Loucy (cell line): ENCODE data around the gene TMIGD1.

Source experiments
- H2AFZ ChIP-seq: fragments of 200-600 bp; sonication (generic); 2 replicates; pipeline ENCODE4 v1.6.0; 2016; ENCODE audit warnings: antibody characterized with exemption, mild to moderate bottlenecking, low read length, moderate library complexity
- H3F3A ChIP-seq: fragments of 200-600 bp; 2 replicates; pipeline ENCODE4 v1.6.0; 2016; ENCODE audit warnings: antibody characterized with exemption, low read depth, mild to moderate bottlenecking
- H3K27me3 ChIP-seq: fragments of 200-600 bp; sonication (generic); 2 replicates; pipeline ENCODE4 v1.6.1; 2014; ENCODE audit warnings: low read length, mild to moderate bottlenecking; ENCODE audit not compliant: insufficient read depth, poor library complexity, severe bottlenecking
- H3K36me3 ChIP-seq: fragments of 200-600 bp; sonication (generic); 2 replicates; pipeline ENCODE4 v1.6.1; 2016; ENCODE audit warnings: low read length; ENCODE audit not compliant: insufficient read depth
- H3K4me1 ChIP-seq: fragments of 200-600 bp; sonication (generic); 2 replicates; pipeline ENCODE4 v1.5.1; 2014; ENCODE audit warnings: low read length, mild to moderate bottlenecking; ENCODE audit not compliant: insufficient read depth, poor library complexity, severe bottlenecking
- H3K4me2 ChIP-seq: fragments of 200-600 bp; sonication (generic); 2 replicates; pipeline ENCODE4 v1.6.0; 2014; ENCODE audit warnings: antibody characterized with exemption, low read length, low read depth, mild to moderate bottlenecking; ENCODE audit not compliant: poor library complexity, severe bottlenecking
- H3K4me3 ChIP-seq: fragments of 200-600 bp; sonication (generic); 2 replicates; pipeline ENCODE4 v1.5.1; 2014; ENCODE audit warnings: low read length, mild to moderate bottlenecking, mixed read lengths; ENCODE audit not compliant: poor library complexity, severe bottlenecking
- H3K79me2 ChIP-seq: fragments of 200-600 bp; sonication (generic); 2 replicates; pipeline ENCODE4 v1.6.1; 2014; ENCODE audit warnings: low read length; ENCODE audit not compliant: insufficient read depth
- H3K9ac ChIP-seq: fragments of 200-600 bp; sonication (generic); 2 replicates; pipeline ENCODE4 v1.6.0; 2014; ENCODE audit warnings: mild to moderate bottlenecking, low read depth, low read length, moderate library complexity; ENCODE audit not compliant: poor library complexity, severe bottlenecking
- H3K9me2 ChIP-seq: fragments of 200-600 bp; sonication (generic); replicated peaks from 2 replicates; pipeline ENCODE4 v1.6.1; 2016; ENCODE audit warnings: low read depth, low read length, mixed read lengths
- H3K9me3 ChIP-seq: fragments of 200-600 bp; sonication (generic); 2 replicates; pipeline ENCODE4 v1.6.1; 2014; ENCODE audit warnings: mild to moderate bottlenecking, antibody characterized with exemption, low read length, low read depth; ENCODE audit not compliant: insufficient read depth
- H4K20me1 ChIP-seq: fragments of 200-600 bp; sonication (generic); 2 replicates; pipeline ENCODE4 v1.6.0; 2014; ENCODE audit warnings: antibody characterized with exemption, low read length, mild to moderate bottlenecking; ENCODE audit not compliant: insufficient read depth, poor library complexity, severe bottlenecking
- EZH2phosphoT487 ChIP-seq: fragments of 200-600 bp; IDR thresholded peaks from 2 replicates; pipeline ENCODE4 v1.6.1; 2018; ENCODE audit warnings: antibody characterized with exemption, mild to moderate bottlenecking, moderate library complexity, borderline replicate concordance
- TF ChIP-seq, protein P1 (sequence below): fragments of 200-600 bp; sonication (generic); conservative IDR thresholded peaks from 2 replicates; pipeline ENCODE4 v1.5.1; 2014; ENCODE audit warnings: mild to moderate bottlenecking, antibody characterized with exemption, low read length

Gene TMIGD1

GRCh38 chr17:30302241-30302640 is 31.6 kb downstream of the TMIGD1 start:
- H3K36me3 ChIP-seq = no peaks in the 10 kb centered on the region
- no peak overlapping the region for H3K4me2 ChIP-seq
- H3K9me2 ChIP-seq = no peaks in the 10 kb centered on the region
- H3K79me2 ChIP-seq = no peaks in the 10 kb centered on the region
- no peak for TF ChIP-seq EZH2phosphoT487
- TF ChIP-seq, protein P1, sequence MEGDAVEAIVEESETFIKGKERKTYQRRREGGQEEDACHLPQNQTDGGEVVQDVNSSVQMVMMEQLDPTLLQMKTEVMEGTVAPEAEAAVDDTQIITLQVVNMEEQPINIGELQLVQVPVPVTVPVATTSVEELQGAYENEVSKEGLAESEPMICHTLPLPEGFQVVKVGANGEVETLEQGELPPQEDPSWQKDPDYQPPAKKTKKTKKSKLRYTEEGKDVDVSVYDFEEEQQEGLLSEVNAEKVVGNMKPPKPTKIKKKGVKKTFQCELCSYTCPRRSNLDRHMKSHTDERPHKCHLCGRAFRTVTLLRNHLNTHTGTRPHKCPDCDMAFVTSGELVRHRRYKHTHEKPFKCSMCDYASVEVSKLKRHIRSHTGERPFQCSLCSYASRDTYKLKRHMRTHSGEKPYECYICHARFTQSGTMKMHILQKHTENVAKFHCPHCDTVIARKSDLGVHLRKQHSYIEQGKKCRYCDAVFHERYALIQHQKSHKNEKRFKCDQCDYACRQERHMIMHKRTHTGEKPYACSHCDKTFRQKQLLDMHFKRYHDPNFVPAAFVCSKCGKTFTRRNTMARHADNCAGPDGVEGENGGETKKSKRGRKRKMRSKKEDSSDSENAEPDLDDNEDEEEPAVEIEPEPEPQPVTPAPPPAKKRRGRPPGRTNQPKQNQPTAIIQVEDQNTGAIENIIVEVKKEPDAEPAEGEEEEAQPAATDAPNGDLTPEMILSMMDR = no peak
- no peaks in the 10 kb centered on the region for H3K9me3 ChIP-seq
- H4K20me1 ChIP-seq = no peaks in the 10 kb centered on the region
- H3K27me3 ChIP-seq = no peaks in the 10 kb centered on the region
- H3K9ac ChIP-seq = no peak overlapping the region
- no peaks in the 10 kb centered on the region for H3K4me1 ChIP-seq
- H2AFZ ChIP-seq = no peak overlapping the region
- H3K4me3 ChIP-seq = no peak overlapping the region
- no peaks in the 10 kb centered on the region for H3F3A ChIP-seq

DNA sequence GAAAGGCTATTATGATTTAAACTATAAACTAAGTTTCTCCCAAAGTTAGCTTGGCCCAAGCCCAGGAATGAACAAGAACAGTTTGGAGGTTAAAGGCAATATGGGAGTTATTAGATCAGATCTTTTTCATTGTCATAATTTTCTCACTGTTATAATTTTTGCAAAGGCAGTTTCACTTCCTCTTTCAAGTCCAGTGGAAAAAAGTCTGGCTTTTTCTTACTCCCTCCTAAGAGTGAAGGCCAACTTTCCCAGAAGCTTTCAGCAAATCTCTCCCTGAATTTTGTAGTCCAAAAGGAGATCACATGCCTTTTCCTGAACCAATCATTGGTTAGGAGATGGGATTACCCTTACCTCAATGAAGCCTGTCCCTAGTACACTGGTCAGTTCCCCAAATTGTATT is 33.0 kb downstream of the TMIGD1 start:
- H3K4me2 ChIP-seq = no peak overlapping the region

GRCh38 chr17:30299000-30299399 is 34.9 kb downstream of the TMIGD1 start:
- no peaks in the 10 kb centered on the region for H4K20me1 ChIP-seq
- no peaks in the 10 kb centered on the region for H3F3A ChIP-seq
- H3K4me3 ChIP-seq = no peak overlapping the region
- H3K4me2 ChIP-seq = no peak overlapping the region
- no peak overlapping the region for H2AFZ ChIP-seq
- no peak for TF ChIP-seq EZH2phosphoT487
- TF ChIP-seq, protein P1 = peak; percentile 52
- no peaks in the 10 kb centered on the region for H3K36me3 ChIP-seq
- H3K9ac ChIP-seq = no peak overlapping the region
- no peaks in the 10 kb centered on the region for H3K79me2 ChIP-seq
- H3K4me1 ChIP-seq = no peaks in the 10 kb centered on the region
- no peaks in the 10 kb centered on the region for H3K9me3 ChIP-seq
- no peaks in the 10 kb centered on the region for H3K9me2 ChIP-seq
- no peaks in the 10 kb centered on the region for H3K27me3 ChIP-seq

More for the DNA sequence above, 33.0 kb downstream of the TMIGD1 start:
- H3K9me2 ChIP-seq = no peaks in the 10 kb centered on the region
- H3K9ac ChIP-seq = no peak overlapping the region
- H3K4me1 ChIP-seq = no peaks in the 10 kb centered on the region
- no peaks in the 10 kb centered on the region for H3K9me3 ChIP-seq
- no peaks in the 10 kb centered on the region for H3K79me2 ChIP-seq
- no peaks in the 10 kb centered on the region for H3F3A ChIP-seq
- H3K27me3 ChIP-seq = no peaks in the 10 kb centered on the region
- TF ChIP-seq, protein P1 = no peak
- no peak for TF ChIP-seq EZH2phosphoT487
- no peaks in the 10 kb centered on the region for H3K36me3 ChIP-seq
- no peak overlapping the region for H2AFZ ChIP-seq
- no peaks in the 10 kb centered on the region for H4K20me1 ChIP-seq
- H3K4me3 ChIP-seq = no peak overlapping the region
